Measurements from ENCODE around the gene MMP26. TPM values are rescaled to one million over a fixed set of nuclear protein-coding genes. Genes with fewer than 3 reads are reported as not detected.

Gene MMP26
- polyA plus RNA-seq, 1 donor from 2014 or later: not detected

DNA sequence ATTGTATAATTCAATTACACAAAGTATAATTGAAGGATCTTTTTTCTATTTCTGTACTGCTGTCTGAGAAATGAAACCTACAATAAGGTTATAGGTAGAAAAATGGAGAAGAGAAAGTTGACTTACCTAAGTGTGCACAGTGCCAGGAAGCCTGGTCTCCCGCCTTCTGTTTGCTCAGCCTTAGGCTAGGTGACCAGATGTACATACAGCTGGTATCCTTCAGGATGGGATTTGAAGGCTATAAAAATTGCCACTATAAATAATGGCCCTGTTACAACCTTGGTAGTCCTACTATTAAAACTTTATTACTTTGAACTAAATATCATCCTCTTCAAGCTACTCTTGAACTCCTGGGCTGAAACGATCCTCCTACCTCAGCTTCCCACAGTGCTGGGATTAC, 26.6 kb upstream of the MMP26 start:
- H4K20me1 ChIP-seq (ENCODE audit: insufficient read depth): no peaks in the 10 kb centered on the region
- H3K36me3 ChIP-seq (ENCODE audit: insufficient read depth, low read length): no peaks in the 10 kb centered on the region
- H3K79me2 ChIP-seq (replicated peaks; ENCODE audit: insufficient read depth, low read length): no peaks in the 10 kb centered on the region
- TF ChIP-seq TAF1 (IDR thresholded peaks at IDR 0.05; ENCODE audit: low read depth): no peak
- TF ChIP-seq MXI1 (conservative IDR thresholded peaks at IDR 0.05; ENCODE audit: poor library complexity, severe bottlenecking): no peak
- TF ChIP-seq EZH2 (IDR thresholded peaks at IDR 0.05; ENCODE audit: borderline replicate concordance, insufficient read depth, low read length, poor library complexity, severe bottlenecking): no peak
- no peak for TF ChIP-seq SMC3 (conservative IDR thresholded peaks at IDR 0.05; ENCODE audit: poor library complexity)
- TF ChIP-seq POLR2AphosphoS5 (IDR thresholded peaks at IDR 0.05): no peak
- TF ChIP-seq REST (IDR thresholded peaks at IDR 0.05; ENCODE audit: borderline replicate concordance): no peak
- no peak overlapping the region for H3K4me3 ChIP-seq (ENCODE audit: low read length)
- no peak overlapping the region for H3K4me2 ChIP-seq (ENCODE audit: low read length)
- no peaks in the 10 kb centered on the region for H3K9me2 ChIP-seq (ENCODE audit: insufficient read depth, low read length)
- no peak overlapping the region for H3K9ac ChIP-seq (ENCODE audit: low read length)
- no peak overlapping the region for H2AFZ ChIP-seq (ENCODE audit: low read depth, low read length)
- H3K27me3 ChIP-seq (ENCODE audit: insufficient read depth, low read depth, low read length): no peaks in the 10 kb centered on the region
- no peaks in the 10 kb centered on the region for H3F3A ChIP-seq (ENCODE audit: insufficient read depth, low read length, poor library complexity, severe bottlenecking)
- H3K9me3 ChIP-seq (ENCODE audit: low read length): no peaks in the 10 kb centered on the region
- H3K27ac ChIP-seq (ENCODE audit: low read length): no peak overlapping the region

GRCh38 chr11:4680341-4680740, 24.2 kb upstream of the MMP26 start:
- no peak overlapping the region for H2AFZ ChIP-seq (ENCODE audit: low read depth, low read length)
- H3K79me2 ChIP-seq (replicated peaks; ENCODE audit: insufficient read depth, low read length): no peaks in the 10 kb centered on the region
- no peaks in the 10 kb centered on the region for H3K9me2 ChIP-seq (ENCODE audit: insufficient read depth, low read length)

More at GRCh38 chr11:4680341-4680740, 24.2 kb upstream of the MMP26 start:
- no peak overlapping the region for H3K4me3 ChIP-seq (ENCODE audit: low read length)
- H3K27ac ChIP-seq (ENCODE audit: low read length): no peak overlapping the region
- no peaks in the 10 kb centered on the region for H3K9me3 ChIP-seq (ENCODE audit: low read length)
- H3K36me3 ChIP-seq (ENCODE audit: insufficient read depth, low read length): no peaks in the 10 kb centered on the region
- H4K20me1 ChIP-seq (ENCODE audit: insufficient read depth): no peaks in the 10 kb centered on the region
- H3F3A ChIP-seq (ENCODE audit: insufficient read depth, low read length, poor library complexity, severe bottlenecking): no peaks in the 10 kb centered on the region
- no peak overlapping the region for H3K9ac ChIP-seq (ENCODE audit: low read length)
- H3K27me3 ChIP-seq (ENCODE audit: insufficient read depth, low read depth, low read length): no peaks in the 10 kb centered on the region
- TF ChIP-seq REST (IDR thresholded peaks at IDR 0.05; ENCODE audit: borderline replicate concordance) (no peak), EP300 (conservative IDR thresholded peaks at IDR 0.05; ENCODE audit: poor library complexity, severe bottlenecking) (no peak), EZH2 (IDR thresholded peaks at IDR 0.05; ENCODE audit: borderline replicate concordance, insufficient read depth, low read length, poor library complexity, severe bottlenecking) (no peak), MXI1 (conservative IDR thresholded peaks at IDR 0.05; ENCODE audit: poor library complexity, severe bottlenecking) (no peak), RAD21 (conservative IDR thresholded peaks at IDR 0.05) (no peak), TAF1 (IDR thresholded peaks at IDR 0.05; ENCODE audit: low read depth) (no peak), SMC3 (conservative IDR thresholded peaks at IDR 0.05; ENCODE audit: poor library complexity) (no peak), POLR2AphosphoS5 (IDR thresholded peaks at IDR 0.05) (no peak)
- TF ChIP-seq, protein P1, sequence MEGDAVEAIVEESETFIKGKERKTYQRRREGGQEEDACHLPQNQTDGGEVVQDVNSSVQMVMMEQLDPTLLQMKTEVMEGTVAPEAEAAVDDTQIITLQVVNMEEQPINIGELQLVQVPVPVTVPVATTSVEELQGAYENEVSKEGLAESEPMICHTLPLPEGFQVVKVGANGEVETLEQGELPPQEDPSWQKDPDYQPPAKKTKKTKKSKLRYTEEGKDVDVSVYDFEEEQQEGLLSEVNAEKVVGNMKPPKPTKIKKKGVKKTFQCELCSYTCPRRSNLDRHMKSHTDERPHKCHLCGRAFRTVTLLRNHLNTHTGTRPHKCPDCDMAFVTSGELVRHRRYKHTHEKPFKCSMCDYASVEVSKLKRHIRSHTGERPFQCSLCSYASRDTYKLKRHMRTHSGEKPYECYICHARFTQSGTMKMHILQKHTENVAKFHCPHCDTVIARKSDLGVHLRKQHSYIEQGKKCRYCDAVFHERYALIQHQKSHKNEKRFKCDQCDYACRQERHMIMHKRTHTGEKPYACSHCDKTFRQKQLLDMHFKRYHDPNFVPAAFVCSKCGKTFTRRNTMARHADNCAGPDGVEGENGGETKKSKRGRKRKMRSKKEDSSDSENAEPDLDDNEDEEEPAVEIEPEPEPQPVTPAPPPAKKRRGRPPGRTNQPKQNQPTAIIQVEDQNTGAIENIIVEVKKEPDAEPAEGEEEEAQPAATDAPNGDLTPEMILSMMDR (IDR thresholded peaks at IDR 0.05; ENCODE audit: poor library complexity, severe bottlenecking): no peak
- H3K4me2 ChIP-seq (ENCODE audit: low read length): no peak overlapping the region
